Panc1 (cell line): ENCODE measurements around the gene PDE11A. TPM values are rescaled to one million over a fixed set of nuclear protein-coding genes. Genes with fewer than 3 reads are reported as not detected.

ENCODE experiments used
- ATAC-seq: fragments of 200-7000 bp; cut with Tn5 transposase; 2 replicates; pipeline ENCODE4 v1.9.1; 2020; ENCODE audit warnings: mild to moderate bottlenecking, moderate library complexity
- BruUV-seq: library from RNA; stranded (reverse); fragments of 400-500 nt; replicated peaks from 2 replicates; lab custom pipeline; 2021; lab: Mats Ljungman, UMichigan
- CTCF ChIA-PET: fragments of 300-600 bp; sonication (Branson Sonifier 250); formaldehyde crosslinking; loops from one replicate; lab custom pipeline; 2022; ENCODE audit warnings: antibody characterized with exemption; lab: Charles Lee
- POLR2A ChIA-PET: fragments of 300-600 bp; sonication (Branson Sonifier 250); formaldehyde crosslinking; loops from one replicate; lab custom pipeline; 2022; ENCODE audit warnings: antibody characterized with exemption; lab: Charles Lee
- DNase-seq: peaks from one replicate; pipeline ENCODE4 v3.0.0-alpha.2; 2010; ENCODE audit warnings: low read depth, low spot score
- H3K27ac ChIP-seq: 2 replicates; pipeline ENCODE4 v1.5.1; 2011; ENCODE audit warnings: mild to moderate bottlenecking, low read length, inconsistent platforms
- H3K27me3 ChIP-seq: fragments of 200-500 bp; sonication (Bioruptor generic); 2 replicates; pipeline ENCODE4 v1.6.0; 2014; ENCODE audit warnings: low read length, inconsistent platforms; ENCODE audit not compliant: control insufficient read depth, insufficient read depth
- H3K36me3 ChIP-seq: fragments of 200-500 bp; sonication (Bioruptor generic); 2 replicates; pipeline ENCODE4 v1.5.1; 2014; ENCODE audit warnings: inconsistent platforms, mild to moderate bottlenecking, low read length, moderate library complexity; ENCODE audit not compliant: control insufficient read depth, insufficient read depth
- H3K4me1 ChIP-seq: 2 replicates; pipeline ENCODE4 v1.5.1; 2011; ENCODE audit warnings: inconsistent platforms, mild to moderate bottlenecking, low read length, moderate library complexity; ENCODE audit not compliant: control insufficient read depth, insufficient read depth
- H3K4me3 ChIP-seq, 2 experiments: 2 replicates each; pipeline ENCODE4 v1.5.1; 2011 to 2012; ENCODE audit warnings: low read depth in 2 of 2, low read length in 2 of 2, mild to moderate bottlenecking in 2 of 2, inconsistent platforms in 1 of 2, moderate library complexity in 1 of 2
- H3K9me3 ChIP-seq: fragments of 200-500 bp; sonication (Bioruptor generic); 2 replicates; pipeline ENCODE4 v1.5.1; 2014; ENCODE audit warnings: low read depth, mild to moderate bottlenecking, inconsistent platforms, low read length, moderate library complexity; ENCODE audit not compliant: control insufficient read depth, insufficient read depth
- CTCF ChIP-seq: fragments of 450-650 bp; IDR thresholded peaks from 2 replicates; pipeline ENCODE4 v1.5.1; 2017; ENCODE audit warnings: mild to moderate bottlenecking
- POLR2AphosphoS5 ChIP-seq: IDR thresholded peaks from 2 replicates; pipeline ENCODE4 v1.6.1; 2012; ENCODE audit warnings: mild to moderate bottlenecking, low read depth, low read length, moderate library complexity
- REST ChIP-seq, 2 experiments: IDR thresholded peaks; 2 replicates each; pipeline ENCODE4 v1.6.1; 2011 to 2012; ENCODE audit warnings: low read depth in 2 of 2, control low read depth in 1 of 2, low read length in 1 of 2, mild to moderate bottlenecking in 1 of 2, moderate library complexity in 1 of 2; ENCODE audit not compliant: insufficient read depth in 1 of 2
- SIN3A ChIP-seq: IDR thresholded peaks from 2 replicates; pipeline ENCODE4 v1.6.1; 2012; ENCODE audit warnings: low read depth, mild to moderate bottlenecking, low read length, moderate library complexity, borderline replicate concordance; ENCODE audit not compliant: insufficient read depth
- TCF7L2 ChIP-seq: IDR thresholded peaks from 2 replicates; pipeline ENCODE4 v1.6.1; 2011; ENCODE audit warnings: mild to moderate bottlenecking, low read depth, low read length, inconsistent platforms
- in situ Hi-C: cut with HindIII; loops from 2 replicates; pipeline ENCODE4 v1.10.0; 2016; ENCODE audit warnings: low sequenced_read_pairs, low pct_unique_long_range_greater_than_20kb
- intact Hi-C: fragments of 100-400 bp; cut with micrococcal nuclease; formaldehyde crosslinking; loops from one replicate; pipeline ENCODE4 v1.10.0; 2022; ENCODE audit not compliant: unreplicated experiment
- total RNA-seq: library from RNA; stranded (reverse); gene quantifications from one replicate; pipeline ENCODE4 v1.2.1, GENCODE V29; 2021; ENCODE audit not compliant: unreplicated experiment

PDE11A gene
- total RNA-seq, 1 experiment from 2014 or later, result not detected

- Histone ChIP-seq H3K4me1 (no peaks in the 10 kb centered on the region), H3K27me3 (no peaks in the 10 kb centered on the region), H3K9me3 (no peaks in the 10 kb centered on the region), H3K27ac (no peak overlapping the region), H3K36me3 (no peaks in the 10 kb centered on the region), H3K4me3 (no peak overlapping the region)
- intact Hi-C loops, result no loop called here
- no peak for ATAC-seq
- DNase-seq, result no peak
- in situ Hi-C loops, result no loop called here
- no TSS peak for BruUV-seq
- TF ChIP-seq POLR2AphosphoS5 (no peak), TCF7L2 (no peak), SIN3A (no peak), REST (IDR thresholded peaks at IDR 0.05; ENCODE audit: insufficient read depth in 1 of 2, low read depth in 2 of 2, low read length in 1 of 2) (no peak), CTCF (no peak)
- ChIA-PET CTCF (no interaction called here), POLR2A (no interaction called here)
Observed at GRCh38 chr2:177894546-177894945, 178.0 kb downstream of the PDE11A start.

- in situ Hi-C loops (no loop called here), intact Hi-C loops (no loop called here)
- Histone ChIP-seq H3K36me3 (no peaks in the 10 kb centered on the region), H3K4me3 (no peak overlapping the region), H3K27me3 (no peaks in the 10 kb centered on the region), H3K27ac (no peak overlapping the region), H3K4me1 (no peaks in the 10 kb centered on the region), H3K9me3 (no peaks in the 10 kb centered on the region)
- ChIA-PET CTCF (no interaction called here), POLR2A (no interaction called here)
- BruUV-seq, result no TSS peak
- ATAC-seq (no peak), DNase-seq (no peak)
- TF ChIP-seq SIN3A, result no peak
Observed at GRCh38 chr2:177893880-177894279, 178.7 kb downstream of the PDE11A start.

GRCh38 chr2:177891533-177891932 lies 181.0 kb downstream of the PDE11A start:
- H3K27ac ChIP-seq, result no peak overlapping the region
- in situ Hi-C loops, result no loop called here
- no peaks in the 10 kb centered on the region for H3K27me3 ChIP-seq
- intact Hi-C loops, result no loop called here
- H3K4me1 ChIP-seq, result no peaks in the 10 kb centered on the region
- no TSS peak for BruUV-seq
- H3K36me3 ChIP-seq, result no peaks in the 10 kb centered on the region
- H3K9me3 ChIP-seq, result no peaks in the 10 kb centered on the region
- no peak overlapping the region for H3K4me3 ChIP-seq
- ATAC-seq, result no peak
- ChIA-PET POLR2A (no interaction called here), CTCF (no interaction called here)
- DNase-seq, result no peak
- no peak for TF ChIP-seq POLR2AphosphoS5
- TF ChIP-seq CTCF, result no peak
- TF ChIP-seq REST (IDR thresholded peaks at IDR 0.05; ENCODE audit: insufficient read depth in 1 of 2, low read depth in 2 of 2, low read length in 1 of 2), result no peak
- no peak for TF ChIP-seq TCF7L2
- TF ChIP-seq SIN3A, result no peak
